ENCODE data around the gene FIZ1. TPM values are rescaled to one million over a fixed set of nuclear protein-coding genes. Genes with fewer than 3 reads are reported as not detected.

The FIZ1 gene
- total RNA-seq, 4 donors from 2014 or later: 4.8 to 11.7 (median 7.9) TPM

- Histone ChIP-seq H3K4me3 (peak overlapping the region; percentile 62 to 93 (median 90)), H3K27me3 (no peaks in the 10 kb centered on the region), H3K4me1 (peaks cover 0 to 91% (median 57%) of the 10 kb centered on the region in 4 donors), H3K36me3 (peaks cover 0 to 12% (median 0%) of the 10 kb centered on the region in 3 donors), H3K9me3 (no peaks in the 10 kb centered on the region), H3K27ac (peak overlapping the region; percentile 95 to 98 (median 98))
- no peak for TF ChIP-seq EP300 (IDR thresholded peaks at IDR 0.05)
- TF ChIP-seq CTCF (IDR thresholded peaks at IDR 0.05): peak; percentile 28 to 65 (median 49)
- TF ChIP-seq POLR2A (IDR thresholded peaks at IDR 0.05): no peak
- DNase-seq (ENCODE audit: low spot score in 2 of 2): peak in 1 of 2 donors; percentile 35
- WGBS, 2 donors: 17 to 24% methylated on average over 5 to 19 of the region's 38 CpGs
Observed at GRCh38 chr19:55640043-55640576, 40.8 kb upstream of the FIZ1 start.

DNA sequence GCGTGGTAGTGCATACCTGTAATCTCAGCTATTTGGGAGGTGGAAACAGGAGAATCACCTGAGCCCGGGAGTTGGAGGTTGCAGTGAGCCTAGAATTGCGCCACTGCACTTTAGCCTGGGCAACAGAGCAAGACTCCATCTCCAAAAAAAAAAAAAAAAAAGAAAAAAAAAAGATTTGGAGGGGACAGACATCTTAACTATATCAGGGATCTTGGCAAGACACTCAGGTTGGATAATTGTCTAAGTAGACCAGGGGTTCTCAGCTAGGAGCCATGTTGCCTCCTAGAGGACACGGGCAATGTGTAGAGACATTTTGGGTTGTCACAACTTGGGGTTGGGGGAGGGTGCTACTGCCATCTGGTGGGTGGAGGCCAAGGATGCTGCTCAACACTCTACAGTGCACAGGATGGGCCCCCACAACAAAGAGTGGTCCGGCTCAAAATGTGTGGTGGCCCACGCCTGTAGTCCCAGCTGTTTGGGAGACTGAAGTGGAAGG lies 39.6 kb upstream of the FIZ1 start:
- H3K36me3 ChIP-seq: peaks cover 0 to 5% (median 0%) of the 10 kb centered on the region in 3 donors
- TF ChIP-seq CTCF (IDR thresholded peaks at IDR 0.05): peak in 2 of 5 experiments; percentile 20 to 29
- no peak for TF ChIP-seq POLR2A (IDR thresholded peaks at IDR 0.05)
- TF ChIP-seq EP300 (IDR thresholded peaks at IDR 0.05): no peak
- H3K4me1 ChIP-seq: peaks cover 0 to 84% (median 48%) of the 10 kb centered on the region in 4 donors
- 74 to 80% methylated on average over 6 of the region's 6 CpGs for WGBS, 2 donors
- no peak for DNase-seq (ENCODE audit: low spot score in 2 of 2)
- no peaks in the 10 kb centered on the region for H3K9me3 ChIP-seq
- H3K27me3 ChIP-seq: no peaks in the 10 kb centered on the region
- H3K4me3 ChIP-seq: no peak overlapping the region
- H3K27ac ChIP-seq: peak overlapping the region in 1 of 4 donors; percentile 98

DNA sequence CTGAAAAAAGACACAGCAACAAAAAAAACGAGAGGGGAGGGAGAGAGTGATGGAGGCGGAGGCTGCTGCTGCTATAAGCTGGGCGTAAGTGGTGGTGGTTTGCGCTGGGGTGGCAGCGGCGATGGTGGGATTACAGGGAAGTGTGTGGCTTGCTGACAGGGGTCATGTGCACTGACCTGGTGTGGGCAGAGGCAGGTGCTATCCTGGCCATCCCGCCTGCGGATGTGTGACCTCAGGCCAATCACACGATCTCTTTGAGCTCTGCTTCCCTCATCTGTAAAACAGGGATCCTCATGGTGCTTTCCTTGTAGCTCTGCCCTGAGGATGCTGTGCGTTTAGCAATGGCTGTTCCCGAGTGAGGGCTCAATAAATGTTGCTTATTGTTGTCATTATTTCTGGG lies 38.2 kb upstream of the FIZ1 start:
- H3K9me3 ChIP-seq: no peaks in the 10 kb centered on the region
- H3K27me3 ChIP-seq: no peaks in the 10 kb centered on the region
- WGBS, 2 donors: 68 to 71% methylated on average over 11 of the region's 11 CpGs
- no peak overlapping the region for H3K4me3 ChIP-seq
- peaks cover 0 to 5% (median 0%) of the 10 kb centered on the region in 3 donors for H3K36me3 ChIP-seq
- TF ChIP-seq POLR2A (IDR thresholded peaks at IDR 0.05) (no peak), EP300 (IDR thresholded peaks at IDR 0.05) (no peak), CTCF (IDR thresholded peaks at IDR 0.05) (no peak)
- peaks cover 0 to 79% (median 41%) of the 10 kb centered on the region in 4 donors for H3K4me1 ChIP-seq
- H3K27ac ChIP-seq: no peak overlapping the region
- no peak for DNase-seq (ENCODE audit: low spot score in 2 of 2)

DNA sequence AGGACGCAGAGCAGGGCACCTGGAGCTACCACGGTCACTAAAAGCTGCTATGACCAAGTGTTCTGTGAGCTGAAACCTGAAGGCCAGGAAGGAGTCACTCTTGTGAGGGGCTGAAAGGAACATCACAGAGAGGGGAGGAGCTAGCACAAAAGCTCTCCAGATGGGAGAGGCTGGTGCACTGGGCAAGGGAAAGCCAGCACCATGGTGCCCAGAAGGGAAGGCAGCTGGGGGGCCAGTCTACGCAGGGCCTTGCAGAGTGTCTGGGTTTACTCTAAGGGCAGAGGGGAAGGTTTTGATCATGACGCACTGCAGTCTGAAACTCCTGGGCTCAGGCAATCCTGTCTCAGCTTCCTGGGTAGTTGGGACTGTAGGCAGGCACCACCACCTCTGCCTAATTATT lies 37.4 kb upstream of the FIZ1 start:
- peaks cover 0 to 5% (median 0%) of the 10 kb centered on the region in 3 donors for H3K36me3 ChIP-seq
- no peak overlapping the region for H3K27ac ChIP-seq
- no peaks in the 10 kb centered on the region for H3K9me3 ChIP-seq

More for the DNA sequence above, 37.4 kb upstream of the FIZ1 start:
- WGBS, 2 donors: 86 to 89% methylated on average over 4 of the region's 4 CpGs
- TF ChIP-seq POLR2A (IDR thresholded peaks at IDR 0.05) (no peak), CTCF (IDR thresholded peaks at IDR 0.05) (no peak), EP300 (IDR thresholded peaks at IDR 0.05) (no peak)
- no peak for DNase-seq (ENCODE audit: low spot score in 2 of 2)
- H3K4me1 ChIP-seq: peaks cover 0 to 78% (median 35%) of the 10 kb centered on the region in 4 donors
- H3K27me3 ChIP-seq: no peaks in the 10 kb centered on the region
- peak overlapping the region in 1 of 4 donors; percentile 5 for H3K4me3 ChIP-seq
